ENCODE data around the gene CNTNAP2. TPM values are rescaled to one million over a fixed set of nuclear protein-coding genes. Genes with fewer than 3 reads are reported as not detected.
"Not testable (repeated sequence)": the region's sequence is repeated elsewhere in the genome, so short reads cannot be mapped to it uniquely, and the experiment has no call there.

The CNTNAP2 gene
- total RNA-seq, 1 experiment from 2014 or later = 64.5 TPM

- Histone ChIP-seq H2BK120ac (ENCODE audit: low read depth, low read length, poor library complexity, severe bottlenecking) (no peak overlapping the region), H3K18ac (ENCODE audit: insufficient read length, low read depth, low read length) (no peak overlapping the region), H3T11ph (ENCODE audit: low read length) (no peak overlapping the region), H2AFZ (ENCODE audit: low read length) (no peak overlapping the region), H3K27me3 (ENCODE audit: insufficient read depth, low read length) (no peaks in the 10 kb centered on the region), H4K5ac (ENCODE audit: insufficient read length, low read depth, low read length) (no peak overlapping the region), H4K91ac (ENCODE audit: insufficient read length, low read depth, low read length) (no peak overlapping the region), H2BK5ac (ENCODE audit: insufficient read length, low read length) (no peak overlapping the region), H3K79me1 (ENCODE audit: insufficient read depth, low read depth, low read length, poor library complexity, severe bottlenecking) (no peaks in the 10 kb centered on the region), H3K9ac (ENCODE audit: extremely low read depth, insufficient read length, low read length) (no peak overlapping the region), H3K4me2 (ENCODE audit: insufficient read depth, insufficient read length, low read length) (no peak overlapping the region), H3K9me3 (ENCODE audit: control insufficient read depth, low read depth, low read length) (no peaks in the 10 kb centered on the region), H3K27ac (ENCODE audit: insufficient read length, low read depth, low read length) (no peak overlapping the region), H2BK12ac (ENCODE audit: insufficient read length, low read depth, low read length) (no peak overlapping the region), H3K4me1 (ENCODE audit: insufficient read depth, low read length) (no peaks in the 10 kb centered on the region), H2BK15ac (ENCODE audit: low read depth, low read length) (no peak overlapping the region), H2BK20ac (ENCODE audit: low read depth, low read length, poor library complexity, severe bottlenecking) (no peak overlapping the region), H4K20me1 (ENCODE audit: control insufficient read depth, insufficient read depth, insufficient read length) (no peaks in the 10 kb centered on the region), H3K23me2 (ENCODE audit: insufficient read length, low read depth, low read length, poor library complexity, severe bottlenecking) (no peaks in the 10 kb centered on the region), H3K56ac (ENCODE audit: insufficient read length, low read depth, low read length) (no peak overlapping the region), H3K14ac (ENCODE audit: insufficient read depth, low read length) (no peak overlapping the region), H3K23ac (ENCODE audit: insufficient read length, low read depth, low read length) (no peak overlapping the region), H3K4ac (ENCODE audit: low read depth, low read length) (no peak overlapping the region), H2AK5ac (ENCODE audit: insufficient read length, low read length) (no peak overlapping the region), H4K8ac (replicated peaks; ENCODE audit: insufficient read length, low read depth, low read length) (no peak overlapping the region), H3K79me2 (ENCODE audit: insufficient read depth, low read length) (no peaks in the 10 kb centered on the region)
- Mint-ChIP-seq H3K4me3 (no peak overlapping the region), H3K4me1 (no peaks in the 10 kb centered on the region), H3K36me3 (ENCODE audit: insufficient read depth in 1 of 3, low read depth in 3 of 3) (peaks cover 9 to 10% (median 9%) of the 10 kb centered on the region in 3 experiments), H3K27me3 (ENCODE audit: low read depth) (no peaks in the 10 kb centered on the region), H3K9me3 (peaks cover 5 to 12% of the 10 kb centered on the region in 2 experiments), H3K27ac (no peak overlapping the region)
- WGBS (ENCODE audit: extremely low coverage, insufficient read length, low lambda C conversion rate) = no CpG with 5 or more reads among the region's 2 CpGs
- TF ChIP-seq, protein P1, sequence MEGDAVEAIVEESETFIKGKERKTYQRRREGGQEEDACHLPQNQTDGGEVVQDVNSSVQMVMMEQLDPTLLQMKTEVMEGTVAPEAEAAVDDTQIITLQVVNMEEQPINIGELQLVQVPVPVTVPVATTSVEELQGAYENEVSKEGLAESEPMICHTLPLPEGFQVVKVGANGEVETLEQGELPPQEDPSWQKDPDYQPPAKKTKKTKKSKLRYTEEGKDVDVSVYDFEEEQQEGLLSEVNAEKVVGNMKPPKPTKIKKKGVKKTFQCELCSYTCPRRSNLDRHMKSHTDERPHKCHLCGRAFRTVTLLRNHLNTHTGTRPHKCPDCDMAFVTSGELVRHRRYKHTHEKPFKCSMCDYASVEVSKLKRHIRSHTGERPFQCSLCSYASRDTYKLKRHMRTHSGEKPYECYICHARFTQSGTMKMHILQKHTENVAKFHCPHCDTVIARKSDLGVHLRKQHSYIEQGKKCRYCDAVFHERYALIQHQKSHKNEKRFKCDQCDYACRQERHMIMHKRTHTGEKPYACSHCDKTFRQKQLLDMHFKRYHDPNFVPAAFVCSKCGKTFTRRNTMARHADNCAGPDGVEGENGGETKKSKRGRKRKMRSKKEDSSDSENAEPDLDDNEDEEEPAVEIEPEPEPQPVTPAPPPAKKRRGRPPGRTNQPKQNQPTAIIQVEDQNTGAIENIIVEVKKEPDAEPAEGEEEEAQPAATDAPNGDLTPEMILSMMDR (conservative IDR thresholded peaks at IDR 0.05) = no peak
- no peak for DNase-seq
Measured at GRCh38 chr7:146185844-146186243, 69.2 kb downstream of the CNTNAP2 start.

GRCh38 chr7:146191428-146191827, 74.8 kb downstream of the CNTNAP2 start:
- no CpG with 5 or more reads among the region's 9 CpGs for WGBS (ENCODE audit: extremely low coverage, insufficient read length, low lambda C conversion rate)
- not testable (repeated sequence) for H4K91ac ChIP-seq (ENCODE audit: insufficient read length, low read depth, low read length); H3K27me3 Mint-ChIP-seq (ENCODE audit: low read depth); H3K79me2 ChIP-seq (ENCODE audit: insufficient read depth, low read length); H3K27me3 ChIP-seq (ENCODE audit: insufficient read depth, low read length); H2AFZ ChIP-seq (ENCODE audit: low read length); DNase-seq; H3K4me1 Mint-ChIP-seq; H3T11ph ChIP-seq (ENCODE audit: low read length); H3K27ac ChIP-seq (ENCODE audit: insufficient read length, low read depth, low read length); H3K9me3 ChIP-seq (ENCODE audit: control insufficient read depth, low read depth, low read length); H2AK5ac ChIP-seq (ENCODE audit: insufficient read length, low read length); H3K23ac ChIP-seq (ENCODE audit: insufficient read length, low read depth, low read length); H3K4me2 ChIP-seq (ENCODE audit: insufficient read depth, insufficient read length, low read length); H2BK15ac ChIP-seq (ENCODE audit: low read depth, low read length); H3K4me1 ChIP-seq (ENCODE audit: insufficient read depth, low read length); H3K9ac ChIP-seq (ENCODE audit: extremely low read depth, insufficient read length, low read length); H2BK12ac ChIP-seq (ENCODE audit: insufficient read length, low read depth, low read length); H3K27ac Mint-ChIP-seq; H2BK20ac ChIP-seq (ENCODE audit: low read depth, low read length, poor library complexity, severe bottlenecking); H3K4ac ChIP-seq (ENCODE audit: low read depth, low read length); H2BK120ac ChIP-seq (ENCODE audit: low read depth, low read length, poor library complexity, severe bottlenecking); H4K8ac ChIP-seq (replicated peaks; ENCODE audit: insufficient read length, low read depth, low read length); H3K4me3 Mint-ChIP-seq; H2BK5ac ChIP-seq (ENCODE audit: insufficient read length, low read length); H3K56ac ChIP-seq (ENCODE audit: insufficient read length, low read depth, low read length); H3K14ac ChIP-seq (ENCODE audit: insufficient read depth, low read length); H4K20me1 ChIP-seq (ENCODE audit: control insufficient read depth, insufficient read depth, insufficient read length); H4K5ac ChIP-seq (ENCODE audit: insufficient read length, low read depth, low read length); H3K23me2 ChIP-seq (ENCODE audit: insufficient read length, low read depth, low read length, poor library complexity, severe bottlenecking); H3K18ac ChIP-seq (ENCODE audit: insufficient read length, low read depth, low read length); H3K79me1 ChIP-seq (ENCODE audit: insufficient read depth, low read depth, low read length, poor library complexity, severe bottlenecking)
- Mint-ChIP-seq H3K36me3 (ENCODE audit: insufficient read depth in 1 of 3, low read depth in 3 of 3) (peaks cover 39 to 42% (median 40%) of the 10 kb centered on the region in 3 experiments), H3K9me3 (peaks cover 33 to 44% of the 10 kb centered on the region in 2 experiments)
